Fibroblast of lung (primary cell): ENCODE data around the gene KIF6. TPM values are rescaled to one million over a fixed set of nuclear protein-coding genes. Genes with fewer than 3 reads are reported as not detected.

Experiments
- DNase-seq, 2 donors: peaks; one replicate each; pipeline versions ENCODE4 v3.0.0 to v3.0.0-alpha.2; 2010; ENCODE audit warnings: low read depth in 2 of 2
- H2AFZ ChIP-seq: 2 replicates; pipeline ENCODE4 v1.5.1; 2012; ENCODE audit warnings: low read length, control low read depth, inconsistent platforms
- H3K27ac ChIP-seq: 2 replicates; pipeline ENCODE4 v1.5.1; 2011; ENCODE audit warnings: low read length, control low read depth; ENCODE audit not compliant: insufficient read depth
- H3K27me3 ChIP-seq: 2 replicates; pipeline ENCODE4 v1.5.1; 2011; ENCODE audit warnings: mild to moderate bottlenecking, low read length; ENCODE audit not compliant: control insufficient read depth, insufficient read depth
- H3K36me3 ChIP-seq: 2 replicates; pipeline ENCODE4 v1.5.1; 2011; ENCODE audit warnings: low read length; ENCODE audit not compliant: control insufficient read depth, insufficient read depth
- H3K4me1 ChIP-seq: 2 replicates; pipeline ENCODE4 v1.5.1; 2011; ENCODE audit warnings: low read length; ENCODE audit not compliant: control insufficient read depth, insufficient read depth; ENCODE audit errors: extremely low read depth
- H3K4me2 ChIP-seq: 2 replicates; pipeline ENCODE4 v1.5.1; 2011; ENCODE audit warnings: low read length, control low read depth; ENCODE audit not compliant: insufficient read depth; ENCODE audit errors: extremely low read depth
- H3K4me3 ChIP-seq, 4 experiments: fragments of 200-600 bp in 1 of 4; sonication (generic) in 1 of 4; replicated peaks in 1 of 4; 2 replicates each; pipeline ENCODE4 v1.5.1; 2011 to 2016; ENCODE audit warnings: low read length in 4 of 4, low read depth in 3 of 4, mild to moderate bottlenecking in 3 of 4, control low read depth in 2 of 4, inconsistent platforms in 1 of 4, mixed read lengths in 1 of 4; ENCODE audit not compliant: insufficient read depth in 1 of 4; ENCODE audit errors: control extremely low read depth in 1 of 4
- H3K79me2 ChIP-seq: 2 replicates; pipeline ENCODE4 v1.5.1; 2012; ENCODE audit warnings: mild to moderate bottlenecking, low read length, inconsistent platforms; ENCODE audit not compliant: control insufficient read depth, insufficient read depth
- H3K9ac ChIP-seq: 2 replicates; pipeline ENCODE4 v1.5.1; 2011; ENCODE audit warnings: mild to moderate bottlenecking, low read length, control low read depth; ENCODE audit not compliant: insufficient read depth
- H3K9me3 ChIP-seq: 2 replicates; pipeline ENCODE4 v1.5.1; 2012; ENCODE audit warnings: low read depth, low read length; ENCODE audit not compliant: control insufficient read depth, insufficient read depth
- H4K20me1 ChIP-seq: 2 replicates; pipeline ENCODE4 v1.5.1; 2011; ENCODE audit warnings: low read length; ENCODE audit not compliant: control insufficient read depth, insufficient read depth; ENCODE audit errors: extremely low read depth
- CTCF ChIP-seq, 2 donors: IDR thresholded peaks in 1 of 2; conservative IDR thresholded peaks in 1 of 2; 1 replicate in 1 of 2; 2 replicates in 1 of 2; pipeline ENCODE4 v1.5.1; 2011 to 2012; ENCODE audit warnings: low read length in 2 of 2, control low read depth in 1 of 2, inconsistent platforms in 1 of 2, low read depth in 1 of 2, mild to moderate bottlenecking in 1 of 2
- EZH2 ChIP-seq: IDR thresholded peaks from 2 replicates; pipeline ENCODE4 v1.5.1; 2012; ENCODE audit warnings: low read length, control low read depth, mild to moderate bottlenecking; ENCODE audit errors: missing control alignments
- polyA plus RNA-seq, 2 donors: library from polyadenylated mRNA; depleted of rRNA in 1 of 2; stranded (reverse) in 1 of 2; unstranded in 1 of 2; fragments of >200 nt; gene quantifications; 2 replicates each; pipeline ENCODE4 v1.2.1, GENCODE V29; 2011 to 2012; ENCODE audit warnings: missing spikeins in 1 of 2
- total RNA-seq: library from RNA; depleted of rRNA; stranded (reverse); fragments of >200 nt; gene quantifications from 2 replicates; pipeline ENCODE4 v1.2.1, GENCODE V29; 2014

The KIF6 gene
- total and polyA plus RNA-seq, 2 donors (not counting 1 experiment from before 2014, with no cell fraction given) = 0.24 to 0.83 TPM

- Histone ChIP-seq H3K4me3 (no peak overlapping the region), H3K27me3 (no peaks in the 10 kb centered on the region), H3K9ac (no peak overlapping the region), H2AFZ (no peak overlapping the region), H3K27ac (no peak overlapping the region), H3K9me3 (no peaks in the 10 kb centered on the region), H3K36me3 (no peaks in the 10 kb centered on the region), H3K4me1 (no peaks in the 10 kb centered on the region), H3K79me2 (no peaks in the 10 kb centered on the region), H4K20me1 (no peaks in the 10 kb centered on the region), H3K4me2 (no peak overlapping the region)
- peak in 1 of 2 donors; percentile 17 for DNase-seq
- TF ChIP-seq CTCF (conservative IDR thresholded peaks at IDR 0.05 in 1 of 2, IDR thresholded peaks at IDR 0.05 in 1 of 2; ENCODE audit: low read depth in 1 of 2, low read length in 2 of 2) (no peak), EZH2 (no peak)
Measured at GRCh38 chr6:39298061-39298460, 427.1 kb downstream of the KIF6 start.

GRCh38 chr6:39296745-39297640 lies 428.2 kb downstream of the KIF6 start:
- DNase-seq = peak in 1 of 2 donors; percentile 80
- Histone ChIP-seq H3K27ac (no peak overlapping the region), H3K9me3 (no peaks in the 10 kb centered on the region), H3K27me3 (no peaks in the 10 kb centered on the region), H2AFZ (no peak overlapping the region), H3K36me3 (no peaks in the 10 kb centered on the region), H3K4me3 (no peak overlapping the region), H4K20me1 (no peaks in the 10 kb centered on the region), H3K4me1 (no peaks in the 10 kb centered on the region), H3K9ac (no peak overlapping the region), H3K79me2 (no peaks in the 10 kb centered on the region), H3K4me2 (no peak overlapping the region)
- TF ChIP-seq EZH2 (no peak), CTCF (conservative IDR thresholded peaks at IDR 0.05 in 1 of 2, IDR thresholded peaks at IDR 0.05 in 1 of 2; ENCODE audit: low read depth in 1 of 2, low read length in 2 of 2) (no peak)

- Histone ChIP-seq H3K9me3 (no peaks in the 10 kb centered on the region), H3K27ac (no peak overlapping the region), H2AFZ (no peak overlapping the region), H4K20me1 (no peaks in the 10 kb centered on the region), H3K4me2 (no peak overlapping the region), H3K79me2 (no peaks in the 10 kb centered on the region), H3K4me1 (no peaks in the 10 kb centered on the region), H3K27me3 (no peaks in the 10 kb centered on the region), H3K36me3 (no peaks in the 10 kb centered on the region), H3K4me3 (no peak overlapping the region), H3K9ac (no peak overlapping the region)
- TF ChIP-seq CTCF (conservative IDR thresholded peaks at IDR 0.05 in 1 of 2, IDR thresholded peaks at IDR 0.05 in 1 of 2; ENCODE audit: low read depth in 1 of 2, low read length in 2 of 2) = no peak
- TF ChIP-seq EZH2 = no peak
- DNase-seq = peak in 1 of 2 donors; percentile 30
Measured at GRCh38 chr6:39295611-39296011, 429.6 kb downstream of the KIF6 start.
